HUDEP-2 (cell line): ENCODE results near the gene RNPS1.
A peak's percentile ranks its signal among the peaks of the same experiment; 100 is the strongest.
"Not testable (repeated sequence)": the region's sequence is repeated elsewhere in the genome, so short reads cannot be mapped to it uniquely, and the experiment has no call there.

Source experiments
- DNase-seq, 76 experiments: peaks; one replicate each; lab custom pipeline; 2025; ENCODE audit not compliant: unreplicated experiment in 76 of 76; lab: John Stamatoyannopoulos, UW

RNPS1 gene

GRCh38 chr16:2263026-2263425, 4.9 kb downstream of the RNPS1 start:
- DNase-seq, result not testable (repeated sequence)

- DNase-seq, result no peak
These were observed 7.7 kb downstream of the RNPS1 start for GRCh38 chr16:2260250-2260649.

- not testable (repeated sequence) for DNase-seq
These were observed 9.4 kb downstream of the RNPS1 start for GRCh38 chr16:2258530-2258929.

- no peak for DNase-seq
These were observed 10.2 kb downstream of the RNPS1 start for GRCh38 chr16:2257726-2258125.

- no peak for DNase-seq
These were observed 11.3 kb downstream of the RNPS1 start for GRCh38 chr16:2256531-2257140.

- DNase-seq, result no peak
These were observed 14.6 kb downstream of the RNPS1 start for GRCh38 chr16:2253293-2253692.

GRCh38 chr16:2252806-2253148, 15.1 kb downstream of the RNPS1 start:
- DNase-seq, result no peak

- peak in 74 of 76 experiments; percentile 63 to 97 (median 94) for DNase-seq
These were observed 16.4 kb downstream of the RNPS1 start, which contains the start of gene ECI1 for GRCh38 chr16:2251296-2252111. Gene ECI1 (minus strand): TSS chr16:2251587. CDS start chr16:2251566, 21 bp downstream.

- DNase-seq, result peak in 21 of 76 experiments; percentile 7 to 58 (median 33)
These were observed 17.2 kb downstream of the RNPS1 start for GRCh38 chr16:2250652-2251295.

- no peak for DNase-seq
These were observed 21.5 kb downstream of the RNPS1 start for GRCh38 chr16:2246301-2246885.

- no peak for DNase-seq
These were observed 22.8 kb downstream of the RNPS1 start for GRCh38 chr16:2244926-2245795.

- peak in 17 of 76 experiments; percentile 11 to 60 (median 38) for DNase-seq
These were observed 23.6 kb downstream of the RNPS1 start for GRCh38 chr16:2244301-2244700.

- DNase-seq, result no peak
These were observed 24.1 kb downstream of the RNPS1 start for GRCh38 chr16:2243781-2244180.

- peak in 5 of 76 experiments; percentile 7 to 18 (median 12) for DNase-seq
These were observed 24.8 kb downstream of the RNPS1 start for GRCh38 chr16:2243031-2243528.

- DNase-seq, result no peak
These were observed 25.3 kb downstream of the RNPS1 start for GRCh38 chr16:2242598-2242997.

GRCh38 chr16:2240331-2240730, 27.6 kb downstream of the RNPS1 start:
- DNase-seq, result not testable (repeated sequence)

GRCh38 chr16:2238838-2239675, 28.9 kb downstream of the RNPS1 start:
- peak in 1 of 76 experiments; percentile 17 for DNase-seq

- DNase-seq, result no peak
These were observed 29.6 kb downstream of the RNPS1 start for GRCh38 chr16:2238150-2238837.
